ENCODE measurements around the gene VRTN.

The VRTN gene

DNA sequence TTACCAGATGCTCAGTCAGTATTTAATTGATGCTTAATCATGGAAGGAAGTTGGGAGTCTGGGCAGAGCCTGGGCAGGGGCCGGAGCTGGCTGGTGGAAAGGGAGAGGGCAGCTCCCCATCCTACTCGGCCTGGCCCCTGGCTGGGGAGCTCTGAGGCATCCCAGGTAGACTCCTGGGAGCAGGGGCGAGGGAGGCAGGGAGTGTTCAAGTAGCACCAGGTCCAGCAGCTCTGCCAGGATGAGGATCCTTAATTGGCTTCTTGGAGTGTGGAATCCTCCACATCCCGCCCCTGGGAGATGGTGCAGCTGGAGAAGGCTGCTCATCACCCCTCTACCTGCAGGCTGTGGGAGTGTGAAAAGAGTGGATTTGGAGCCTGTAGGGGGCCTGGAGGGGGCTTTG lies 46.8 kb downstream of the VRTN start:
- DNase-seq (ENCODE audit: low spot score) = no peak

DNA sequence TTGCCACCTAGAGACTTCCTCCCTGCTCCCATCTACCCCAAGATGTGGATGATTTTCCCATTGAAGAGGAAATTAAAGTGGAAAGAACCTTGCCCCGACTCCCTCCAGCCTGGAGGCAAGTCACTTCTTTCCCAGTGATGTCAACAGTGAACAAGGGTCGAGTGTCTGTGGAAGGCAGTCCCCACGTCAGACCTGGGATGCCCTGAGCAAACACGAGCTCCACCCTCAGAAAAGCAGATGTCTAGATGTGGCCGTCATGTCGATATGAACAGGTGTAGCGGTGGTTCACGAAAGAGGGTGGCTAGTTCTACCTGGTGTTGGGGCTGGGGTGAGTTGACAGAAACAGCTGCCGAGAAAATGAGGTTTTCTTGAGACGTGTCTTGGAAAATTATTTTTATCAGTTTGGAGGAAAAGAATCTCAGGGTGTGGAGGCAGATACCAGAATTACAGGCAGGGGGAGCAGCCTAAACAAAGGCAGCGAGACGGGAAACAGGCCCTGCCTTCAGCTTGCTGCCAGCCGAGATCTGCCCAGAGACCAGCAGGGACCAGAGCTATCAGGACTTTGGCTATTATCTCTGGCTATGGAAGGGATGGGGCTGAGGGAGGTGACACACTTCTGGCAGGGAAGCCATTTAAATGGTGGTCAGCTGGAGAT lies 51.9 kb downstream of the VRTN start:
- no peak for DNase-seq (ENCODE audit: low spot score)

DNA sequence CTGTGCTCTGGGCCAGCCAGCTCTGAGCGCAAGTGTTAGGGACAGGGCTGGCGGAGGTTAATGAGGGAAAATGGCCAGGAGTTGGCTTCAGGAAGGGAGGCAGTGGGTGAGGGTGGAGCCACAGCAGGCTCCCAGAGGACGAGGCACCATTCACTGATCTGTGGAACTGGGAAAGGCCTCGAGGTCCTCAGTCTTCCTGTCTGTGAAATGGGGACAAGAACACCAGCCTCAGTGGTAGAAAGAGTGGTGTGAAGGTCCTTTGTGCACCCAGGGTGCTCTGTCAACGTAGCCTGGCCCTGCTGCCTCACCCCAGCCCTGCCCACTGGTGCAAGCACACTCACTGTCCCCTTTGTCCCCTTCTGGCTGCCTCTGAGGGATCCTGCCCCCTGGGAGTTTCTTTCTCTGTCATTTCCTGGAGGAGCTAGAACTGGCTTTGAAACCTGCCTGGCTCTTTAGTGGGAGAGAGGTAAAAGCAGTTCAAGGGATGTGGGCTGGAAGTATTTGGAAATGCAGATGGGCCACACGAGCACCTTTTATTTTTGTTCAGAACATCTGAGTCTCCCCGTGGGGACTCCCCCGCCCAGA lies 52.7 kb downstream of the VRTN start:
- peak; percentile 21 for DNase-seq (ENCODE audit: low spot score)

DNA sequence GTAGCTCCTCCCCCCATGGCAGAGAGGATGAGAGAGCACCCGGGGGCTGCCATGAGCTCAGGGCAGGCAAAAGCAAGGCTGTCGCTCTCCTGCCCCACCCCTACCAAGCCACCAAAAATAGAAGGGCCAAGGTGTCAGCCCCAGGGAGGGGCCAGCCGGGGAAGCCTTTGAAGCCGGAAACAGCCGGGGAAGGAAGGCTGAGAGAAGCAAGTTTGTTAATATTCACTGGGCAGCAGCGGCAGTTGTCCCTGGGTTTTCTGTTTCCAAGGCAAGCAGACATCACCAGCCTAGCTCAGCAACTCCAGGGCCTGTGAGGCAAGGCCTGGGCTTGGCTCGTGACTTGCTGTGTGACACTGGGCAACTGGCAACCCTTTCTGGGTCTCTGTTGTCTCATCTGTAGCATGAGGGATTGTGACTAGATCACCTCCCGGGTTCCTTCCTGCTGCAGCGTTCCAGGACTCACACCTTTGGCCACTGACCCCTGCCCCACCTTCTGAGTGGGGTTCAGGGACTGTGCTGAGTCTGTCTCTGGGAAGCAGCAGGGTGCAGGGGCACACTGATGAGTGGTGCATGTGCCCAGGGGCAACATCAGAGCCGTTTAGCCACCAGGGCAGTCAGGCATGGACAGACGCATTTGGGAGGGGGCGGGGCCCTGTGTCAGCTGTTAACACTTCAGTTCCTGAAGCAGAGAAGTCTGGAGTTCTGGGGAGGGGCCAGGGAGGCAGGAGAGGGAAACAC lies 53.4 kb downstream of the VRTN start:
- DNase-seq (ENCODE audit: low spot score) = peak; percentile 89

GRCh38 chr14:74402401-74403251 lies 54.4 kb downstream of the VRTN start:
- peak; percentile 57 for DNase-seq (ENCODE audit: low spot score)

DNA sequence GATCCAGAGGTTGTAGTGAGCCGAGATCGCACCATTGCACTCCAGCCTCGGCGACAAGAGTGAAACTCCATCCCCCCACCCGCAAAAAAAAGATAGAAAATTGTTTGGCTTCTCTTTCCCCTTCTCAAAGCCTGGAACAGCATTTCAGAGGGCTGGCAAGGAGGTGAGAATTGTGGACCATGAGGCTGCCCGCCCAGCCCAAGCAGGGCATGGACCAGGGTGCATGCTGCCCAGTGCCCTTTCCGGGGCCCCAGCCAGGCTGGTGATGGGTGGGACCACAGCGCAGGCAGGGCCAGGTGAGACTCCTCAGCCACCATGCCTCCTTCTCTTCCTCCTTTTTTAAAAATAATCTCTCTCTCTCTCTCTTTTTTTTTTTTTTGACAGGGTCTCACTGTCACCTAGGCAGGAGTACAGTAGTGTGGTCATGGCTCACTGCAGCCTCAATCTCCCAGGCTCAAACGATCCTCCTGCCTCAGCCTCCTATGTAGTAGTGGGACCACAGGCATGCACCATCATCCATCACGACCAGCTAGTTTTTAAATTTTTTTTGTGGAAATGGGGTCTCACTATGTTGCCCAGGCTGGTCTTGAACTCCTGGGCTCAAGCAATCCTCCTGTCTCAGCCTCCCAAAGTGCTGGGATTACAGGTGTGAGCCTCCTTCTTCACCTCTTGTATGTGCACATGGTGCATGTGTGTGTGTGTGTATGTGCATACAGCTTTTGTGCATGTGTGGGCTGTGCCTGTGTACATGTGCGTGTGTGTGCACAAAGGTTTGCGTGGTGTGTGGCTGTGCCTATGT lies 55.5 kb downstream of the VRTN start:
- DNase-seq (ENCODE audit: low spot score) = no peak

GRCh38 chr14:74404435-74404834 lies 56.2 kb downstream of the VRTN start:
- no peak for DNase-seq (ENCODE audit: low spot score)

GRCh38 chr14:74405663-74406062 lies 57.4 kb downstream of the VRTN start:
- DNase-seq (ENCODE audit: low spot score) = no peak

DNA sequence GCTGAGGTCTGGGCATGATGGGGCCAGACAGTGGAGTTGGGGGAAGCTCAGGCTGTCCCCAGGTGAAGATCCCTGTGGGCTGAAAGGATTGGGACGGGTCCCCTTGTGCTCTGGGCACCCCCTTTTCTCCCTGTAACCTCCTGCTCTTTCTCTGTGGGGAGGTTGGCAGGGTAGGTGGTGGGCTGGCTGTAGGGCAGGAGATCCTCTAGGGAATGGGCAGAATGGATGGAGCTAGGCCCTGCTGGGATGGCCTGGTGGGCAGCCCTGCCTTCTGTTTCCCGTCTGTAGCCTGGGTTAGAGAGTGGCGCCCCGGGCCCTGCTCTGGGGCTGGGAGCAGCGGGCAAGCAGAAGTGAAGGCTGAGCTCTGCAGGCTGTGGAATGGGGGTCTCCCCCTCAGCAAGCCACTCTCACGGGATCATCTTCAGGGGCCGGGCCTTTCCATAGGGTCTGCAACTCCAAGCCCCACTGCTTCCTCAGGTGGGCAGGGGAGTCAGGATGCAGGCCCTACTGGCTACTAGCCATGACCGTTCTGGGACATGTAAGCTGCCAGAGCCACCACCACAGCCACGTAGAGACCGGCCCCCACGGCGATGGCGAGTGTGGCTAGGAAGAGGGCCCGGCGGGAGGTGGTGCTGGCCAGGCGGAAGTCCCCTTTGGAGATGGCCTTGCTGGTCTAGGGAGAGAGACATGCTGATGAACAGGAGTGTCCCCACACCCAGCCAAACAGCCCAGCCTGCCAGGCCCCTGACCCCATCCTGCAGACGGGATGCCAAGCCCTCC lies 58.9 kb downstream of the VRTN start:
- no peak for DNase-seq (ENCODE audit: low spot score)

DNA sequence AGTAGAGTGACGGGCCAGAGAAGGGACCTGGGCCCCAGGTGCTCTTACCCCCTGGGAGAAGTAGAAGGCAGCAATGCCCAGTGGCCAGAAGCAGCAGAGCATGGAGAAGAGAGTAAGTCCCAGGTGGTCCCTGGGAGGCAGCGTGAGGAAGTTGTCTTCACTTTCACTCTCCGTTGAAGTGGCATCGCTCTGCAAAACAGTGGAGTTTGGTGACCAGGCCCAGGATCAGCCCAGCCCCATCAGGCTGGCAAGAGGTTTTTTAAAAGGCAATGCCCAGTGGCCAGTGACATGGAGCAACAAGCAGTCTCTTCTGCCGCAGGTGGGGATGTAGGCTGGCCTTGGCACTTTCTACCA lies 59.5 kb downstream of the VRTN start:
- peak; percentile 26 for DNase-seq (ENCODE audit: low spot score)

- no peak for DNase-seq (ENCODE audit: low spot score)
Observed at GRCh38 chr14:74408870-74409269, 60.6 kb downstream of the VRTN start.

DNA sequence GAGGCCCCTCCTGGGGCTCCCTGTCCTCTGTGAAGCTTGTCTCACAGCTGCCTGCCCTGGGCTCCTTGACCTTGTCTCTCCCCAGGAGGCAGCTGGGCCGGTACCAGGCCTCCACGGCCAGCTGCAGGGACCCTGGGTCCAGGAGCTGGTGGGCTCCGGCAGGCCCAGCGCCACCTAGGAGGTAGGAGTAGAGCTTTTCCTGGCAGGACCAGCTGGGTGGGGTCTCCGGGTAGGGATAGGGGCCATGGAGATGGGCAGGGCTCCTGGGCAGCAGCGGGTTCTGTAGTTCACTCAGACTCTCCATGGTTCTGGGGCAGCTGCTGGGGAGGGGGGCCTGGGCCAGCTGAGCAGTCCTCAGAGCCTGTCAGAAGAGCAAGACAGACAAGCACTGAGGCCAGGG lies 61.2 kb downstream of the VRTN start:
- no peak for DNase-seq (ENCODE audit: low spot score)
